Muscle layer of colon (tissue), 2 donors: Measurements from ENCODE around the gene OR2S2.

Source experiments
- H3K27ac ChIP-seq: one replicate; pipeline ENCODE4 v1.7.0; 2013; ENCODE audit warnings: low read depth, mild to moderate bottlenecking, low read length, moderate library complexity
- H3K27me3 ChIP-seq, 2 donors: one replicate each; pipeline ENCODE4 v1.7.0; 2013; ENCODE audit warnings: low read length in 2 of 2, mild to moderate bottlenecking in 2 of 2; ENCODE audit not compliant: insufficient read depth in 2 of 2, control insufficient read depth in 1 of 2
- H3K36me3 ChIP-seq: one replicate; pipeline ENCODE4 v1.7.0; 2013; ENCODE audit warnings: mild to moderate bottlenecking, low read length; ENCODE audit not compliant: insufficient read depth
- H3K4me1 ChIP-seq: one replicate; pipeline ENCODE4 v1.7.0; 2013; ENCODE audit warnings: mild to moderate bottlenecking, low read length; ENCODE audit not compliant: insufficient read depth
- H3K4me3 ChIP-seq, 2 donors: one replicate each; pipeline ENCODE4 v1.7.0; 2013; ENCODE audit warnings: low read length in 2 of 2, low read depth in 1 of 2, mild to moderate bottlenecking in 1 of 2, moderate library complexity in 1 of 2
- H3K9ac ChIP-seq: one replicate; pipeline ENCODE4 v1.7.0; 2013; ENCODE audit warnings: low read length
- H3K9me3 ChIP-seq: one replicate; pipeline ENCODE4 v1.7.0; 2013; ENCODE audit warnings: mild to moderate bottlenecking, low read length
- donor health status: abdominal sarcoma.
- donor health status: Adenocarcinoma of cecum.

The OR2S2 gene

GRCh38 chr9:35960039-35960655 lies 2.2 kb upstream of the OR2S2 start:
- H3K36me3 ChIP-seq: no peaks in the 10 kb centered on the region
- no peaks in the 10 kb centered on the region for H3K9me3 ChIP-seq
- H3K4me3 ChIP-seq: no peak overlapping the region
- H3K27me3 ChIP-seq: no peaks in the 10 kb centered on the region
- H3K4me1 ChIP-seq: peaks cover 8% of the 10 kb centered on the region
- H3K9ac ChIP-seq: no peak overlapping the region
- no peak overlapping the region for H3K27ac ChIP-seq

- Histone ChIP-seq H3K4me1 (no peaks in the 10 kb centered on the region), H3K4me3 (no peak overlapping the region), H3K9ac (no peak overlapping the region), H3K9me3 (no peaks in the 10 kb centered on the region), H3K27me3 (no peaks in the 10 kb centered on the region), H3K36me3 (no peaks in the 10 kb centered on the region), H3K27ac (no peak overlapping the region)
Observed at GRCh38 chr9:35956651-35957050, 1.3 kb downstream of the OR2S2 start.

GRCh38 chr9:35954942-35955546 lies 2.9 kb downstream of the OR2S2 start:
- no peak overlapping the region for H3K9ac ChIP-seq
- H3K27me3 ChIP-seq: no peaks in the 10 kb centered on the region
- H3K4me1 ChIP-seq: no peaks in the 10 kb centered on the region
- no peaks in the 10 kb centered on the region for H3K36me3 ChIP-seq
- no peak overlapping the region for H3K4me3 ChIP-seq
- H3K27ac ChIP-seq: no peak overlapping the region
- no peaks in the 10 kb centered on the region for H3K9me3 ChIP-seq

- Histone ChIP-seq H3K9me3 (no peaks in the 10 kb centered on the region), H3K27ac (no peak overlapping the region), H3K27me3 (no peaks in the 10 kb centered on the region), H3K4me1 (no peaks in the 10 kb centered on the region), H3K9ac (no peak overlapping the region), H3K36me3 (no peaks in the 10 kb centered on the region), H3K4me3 (no peak overlapping the region)
Observed at GRCh38 chr9:35952526-35953191, 5.3 kb downstream of the OR2S2 start.

- Histone ChIP-seq H3K27ac (no peak overlapping the region), H3K27me3 (no peaks in the 10 kb centered on the region)
Observed at GRCh38 chr9:35951736-35952135, 6.2 kb downstream of the OR2S2 start.

GRCh38 chr9:35948901-35949318 lies 9.0 kb downstream of the OR2S2 start:
- H3K9ac ChIP-seq: no peak overlapping the region
- no peak overlapping the region for H3K27ac ChIP-seq
- no peaks in the 10 kb centered on the region for H3K27me3 ChIP-seq
- H3K9me3 ChIP-seq: no peaks in the 10 kb centered on the region
- peaks cover 7% of the 10 kb centered on the region for H3K4me1 ChIP-seq
- no peak overlapping the region for H3K4me3 ChIP-seq
- H3K36me3 ChIP-seq: no peaks in the 10 kb centered on the region

More at GRCh38 chr9:35951736-35952135, 6.2 kb downstream of the OR2S2 start:
- Histone ChIP-seq H3K4me3 (no peak overlapping the region), H3K9me3 (no peaks in the 10 kb centered on the region), H3K4me1 (no peaks in the 10 kb centered on the region), H3K36me3 (no peaks in the 10 kb centered on the region), H3K9ac (no peak overlapping the region)

- no peak overlapping the region for H3K27ac ChIP-seq
- peaks cover 7% of the 10 kb centered on the region for H3K4me1 ChIP-seq
- no peak overlapping the region for H3K4me3 ChIP-seq
- H3K27me3 ChIP-seq: no peaks in the 10 kb centered on the region
- no peaks in the 10 kb centered on the region for H3K36me3 ChIP-seq
- H3K9me3 ChIP-seq: no peaks in the 10 kb centered on the region
- H3K9ac ChIP-seq: no peak overlapping the region
Observed at GRCh38 chr9:35948451-35948850, 9.5 kb downstream of the OR2S2 start.

- no peak overlapping the region for H3K9ac ChIP-seq
- H3K27me3 ChIP-seq: no peaks in the 10 kb centered on the region
- H3K36me3 ChIP-seq: no peaks in the 10 kb centered on the region
- H3K4me3 ChIP-seq: peak overlapping the region; percentile 33 to 36
- H3K9me3 ChIP-seq: no peaks in the 10 kb centered on the region
- peaks cover 7% of the 10 kb centered on the region for H3K4me1 ChIP-seq
- peak overlapping the region; percentile 35 for H3K27ac ChIP-seq
Observed at GRCh38 chr9:35945341-35946018, 12.5 kb downstream of the OR2S2 start.

- no peak overlapping the region for H3K27ac ChIP-seq
- no peak overlapping the region for H3K9ac ChIP-seq
- no peak overlapping the region for H3K4me3 ChIP-seq
- H3K27me3 ChIP-seq: no peaks in the 10 kb centered on the region
- peaks cover 7% of the 10 kb centered on the region for H3K4me1 ChIP-seq
- no peaks in the 10 kb centered on the region for H3K36me3 ChIP-seq
- no peaks in the 10 kb centered on the region for H3K9me3 ChIP-seq
Observed at GRCh38 chr9:35944841-35945240, 13.1 kb downstream of the OR2S2 start.

GRCh38 chr9:35944173-35944572 lies 13.8 kb downstream of the OR2S2 start:
- Histone ChIP-seq H3K4me1 (peaks cover 7% of the 10 kb centered on the region), H3K4me3 (no peak overlapping the region), H3K9me3 (no peaks in the 10 kb centered on the region), H3K9ac (no peak overlapping the region), H3K27ac (no peak overlapping the region), H3K27me3 (no peaks in the 10 kb centered on the region), H3K36me3 (no peaks in the 10 kb centered on the region)

- H3K36me3 ChIP-seq: no peaks in the 10 kb centered on the region
- H3K4me1 ChIP-seq: peaks cover 7% of the 10 kb centered on the region
- no peaks in the 10 kb centered on the region for H3K9me3 ChIP-seq
- no peaks in the 10 kb centered on the region for H3K27me3 ChIP-seq
- H3K4me3 ChIP-seq: no peak overlapping the region
- H3K9ac ChIP-seq: no peak overlapping the region
- H3K27ac ChIP-seq: no peak overlapping the region
Observed at GRCh38 chr9:35942286-35942685, 15.7 kb downstream of the OR2S2 start.
